ENCODE measurements around the gene C21orf58.

DNA sequence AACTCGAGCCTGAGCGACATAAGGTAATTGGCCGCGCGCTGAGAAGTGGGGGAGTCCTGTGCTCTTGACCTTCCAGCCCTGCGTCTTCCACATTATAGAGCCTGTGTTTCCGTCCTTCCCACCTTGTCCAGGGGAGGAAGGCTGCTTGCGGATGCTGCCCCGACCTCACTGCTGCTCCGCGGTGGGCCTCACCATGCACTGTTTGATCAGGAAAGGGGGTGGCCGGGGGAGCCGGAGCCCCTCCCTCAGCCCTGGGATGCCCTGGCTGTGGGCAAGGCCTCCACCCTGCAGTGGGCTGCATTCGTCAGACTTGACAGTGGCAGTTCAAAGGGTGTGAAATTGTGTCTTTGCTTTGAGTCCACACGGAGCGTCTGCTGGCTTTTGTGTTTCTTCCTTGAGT, 30.4 kb upstream of the C21orf58 start:
- TF ChIP-seq ZNF274 (IDR thresholded peaks at IDR 0.05; ENCODE audit: low read depth, low read length) (no peak), SUZ12 (IDR thresholded peaks at IDR 0.05; ENCODE audit: extremely low read depth, insufficient read depth, insufficient read length) (no peak), YY1 (IDR thresholded peaks at IDR 0.05; ENCODE audit: insufficient read depth, insufficient read length) (no peak)
